Rectal smooth muscle tissue (tissue), 1 donor: Measurements from ENCODE around the gene ZNF778.

Experiments
- H3K27ac ChIP-seq: one replicate; pipeline ENCODE4 v1.7.0; 2013; ENCODE audit warnings: low read depth, low read length, inconsistent platforms
- H3K27me3 ChIP-seq: one replicate; pipeline ENCODE4 v1.7.0; 2013; ENCODE audit warnings: low read length; ENCODE audit not compliant: control insufficient read depth, insufficient read depth
- H3K36me3 ChIP-seq: one replicate; pipeline ENCODE4 v1.7.0; 2013; ENCODE audit warnings: low read length; ENCODE audit not compliant: control insufficient read depth, insufficient read depth
- H3K4me1 ChIP-seq: one replicate; pipeline ENCODE4 v1.7.0; 2013; ENCODE audit warnings: low read length; ENCODE audit not compliant: control insufficient read depth, insufficient read depth
- H3K4me3 ChIP-seq: one replicate; pipeline ENCODE4 v1.7.0; 2013; ENCODE audit warnings: low read length
- H3K9ac ChIP-seq: one replicate; pipeline ENCODE4 v1.7.0; 2013; ENCODE audit warnings: low read length

The ZNF778 gene

DNA sequence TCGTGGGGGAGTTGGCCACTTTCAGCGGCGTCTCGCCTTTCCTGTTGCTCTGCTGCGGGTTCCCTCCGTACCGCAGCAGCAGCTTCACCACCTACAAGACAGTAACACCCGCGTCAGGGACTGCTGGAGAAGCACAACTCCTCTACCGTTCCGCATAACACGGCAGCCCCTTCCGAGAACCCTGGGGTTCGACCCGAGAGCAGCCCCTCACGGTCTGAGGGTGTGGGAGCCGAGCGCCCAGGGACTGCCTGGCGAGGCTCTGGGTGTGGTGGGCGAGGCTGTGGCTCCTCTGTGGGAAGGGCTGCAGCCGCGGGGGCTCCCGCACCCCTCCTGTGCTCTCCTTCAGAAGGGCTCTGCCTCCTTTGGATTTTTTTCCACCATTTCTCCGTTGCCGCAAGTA is 68.6 kb downstream of the ZNF778 start:
- H3K4me3 ChIP-seq = no peak overlapping the region
- no peak overlapping the region for H3K27ac ChIP-seq
- H3K27me3 ChIP-seq = no peaks in the 10 kb centered on the region
- H3K36me3 ChIP-seq = peaks cover 46% of the 10 kb centered on the region
- no peak overlapping the region for H3K9ac ChIP-seq
- no peaks in the 10 kb centered on the region for H3K4me1 ChIP-seq
